Fibroblast of skin of left biceps (primary cell): ENCODE data around the gene MRPL40.

Source experiments
- DNase-seq, 2 experiments: peaks; one replicate each; pipeline ENCODE4 v3.0.0-alpha.2; 2013; ENCODE audit warnings: low read depth in 2 of 2

The MRPL40 gene

DNA sequence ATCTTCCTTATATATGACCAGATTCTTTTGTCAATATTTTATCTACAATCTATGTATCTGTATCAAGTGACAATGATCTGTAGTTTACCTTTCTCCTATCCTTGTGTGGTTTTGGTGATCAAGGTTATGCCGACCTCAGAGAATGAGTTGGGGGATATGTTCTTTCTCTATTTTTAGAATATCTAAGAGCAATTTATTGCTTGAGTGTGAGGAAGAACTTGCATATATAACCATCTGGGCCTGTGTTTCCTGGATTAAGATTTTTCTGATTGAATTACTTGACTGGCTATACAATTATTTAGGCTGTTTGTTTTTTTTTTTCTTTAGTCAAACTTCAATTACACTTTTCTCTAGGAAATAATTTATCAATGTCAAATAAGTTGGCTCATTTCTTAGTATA lies 29.2 kb downstream of the MRPL40 start:
- no peak for DNase-seq

DNA sequence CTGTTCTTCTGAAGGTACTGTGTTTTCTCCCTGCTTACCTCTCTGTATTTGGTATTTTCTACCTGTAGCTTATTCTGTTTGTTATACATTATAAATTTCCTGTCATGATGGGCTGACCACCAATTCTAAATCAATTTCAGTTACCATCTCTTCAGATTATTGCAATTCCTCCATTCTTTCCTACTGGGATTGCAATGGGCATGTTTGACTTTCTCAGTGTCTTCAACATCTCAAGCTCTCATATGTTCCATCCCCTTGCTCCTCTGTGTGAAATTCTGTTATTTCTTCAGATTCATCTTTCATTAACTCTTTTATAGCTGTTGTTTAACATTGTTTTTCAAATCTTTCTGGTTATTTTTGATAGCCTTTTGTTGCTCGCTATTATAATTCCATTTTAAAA lies 30.7 kb downstream of the MRPL40 start:
- no peak for DNase-seq

DNA sequence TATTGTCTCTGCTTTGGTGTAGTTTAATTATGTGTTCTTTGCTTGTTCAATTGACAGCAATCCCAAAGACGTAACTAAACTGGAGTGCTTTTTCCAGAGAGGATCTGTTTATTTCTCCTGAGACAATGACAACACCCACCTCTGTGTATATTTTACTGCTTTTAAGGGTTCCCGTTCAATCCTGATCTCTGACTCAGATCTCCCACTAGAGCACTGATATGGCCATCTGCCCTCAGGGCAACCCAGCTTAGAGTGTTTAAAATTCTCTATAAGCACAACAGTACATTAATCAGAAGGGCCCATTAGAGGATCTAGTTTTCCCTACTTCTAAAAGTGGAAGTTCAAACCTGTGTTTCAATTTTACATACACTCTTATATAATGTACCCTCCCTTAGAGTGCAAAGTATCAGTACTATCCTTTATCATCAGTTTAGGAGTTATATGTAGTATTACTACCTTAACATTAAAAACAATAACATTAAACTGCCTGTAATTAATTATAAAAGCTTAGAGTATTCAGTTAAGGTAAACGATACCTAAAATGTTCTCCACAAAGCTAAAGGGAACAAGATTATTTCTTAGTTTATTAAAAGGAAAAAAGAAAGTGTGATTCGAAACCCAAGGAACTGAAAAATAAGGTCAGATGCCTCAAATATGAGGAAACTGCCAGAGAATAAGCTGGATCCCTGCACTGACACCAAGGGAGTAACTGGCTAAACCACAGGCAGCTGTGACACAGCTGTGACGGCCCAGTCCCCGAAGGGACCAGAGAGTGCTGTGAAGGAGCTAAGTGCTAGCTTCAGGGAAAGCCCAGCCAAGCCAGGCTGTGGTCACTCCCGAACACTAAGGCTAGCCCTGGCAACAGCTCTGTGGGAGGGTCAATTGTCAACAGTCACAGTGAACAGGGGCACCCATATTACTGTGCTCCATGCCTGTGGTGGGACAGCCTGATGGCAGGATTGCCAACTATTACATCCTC lies 31.4 kb downstream of the MRPL40 start:
- no peak for DNase-seq

DNA sequence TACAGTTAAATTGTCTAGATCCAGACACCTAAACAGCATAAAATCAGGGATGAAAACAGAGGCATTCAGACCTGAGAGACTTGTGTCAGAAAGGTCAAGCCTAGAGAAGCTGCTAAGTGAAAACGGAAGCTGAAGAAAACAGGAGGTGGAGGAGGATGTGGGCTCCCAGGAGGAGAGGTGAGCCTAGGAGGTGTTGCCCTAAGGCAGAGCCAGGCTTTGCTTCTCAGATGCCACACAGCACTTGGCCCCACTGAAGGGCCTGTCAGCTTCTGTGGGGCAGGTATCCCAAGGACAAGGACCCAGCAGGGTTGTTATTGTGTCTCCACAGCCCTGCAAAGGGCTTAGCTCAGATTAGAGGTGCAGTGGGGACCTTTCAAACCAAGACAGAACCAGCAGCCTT lies 32.2 kb downstream of the MRPL40 start:
- DNase-seq: no peak

DNA sequence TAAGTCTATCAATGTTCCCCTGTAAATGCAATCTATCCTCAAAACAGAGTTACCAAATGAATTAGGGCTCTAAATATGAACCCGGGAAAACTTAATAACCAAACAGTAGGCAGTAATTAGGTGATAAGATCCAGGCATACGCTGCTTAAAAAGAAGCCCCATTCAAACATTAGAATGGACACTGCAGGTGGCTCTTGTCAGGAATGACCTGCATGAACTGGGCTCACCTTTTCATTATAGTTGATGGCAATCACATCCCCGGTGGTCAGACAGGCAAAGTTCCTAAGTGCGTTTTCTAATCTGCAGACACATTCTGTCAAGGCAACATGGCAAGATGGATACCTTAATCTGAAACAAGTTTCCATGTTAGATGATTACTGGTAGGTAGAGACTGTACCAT lies 32.6 kb downstream of the MRPL40 start:
- no peak for DNase-seq

DNA sequence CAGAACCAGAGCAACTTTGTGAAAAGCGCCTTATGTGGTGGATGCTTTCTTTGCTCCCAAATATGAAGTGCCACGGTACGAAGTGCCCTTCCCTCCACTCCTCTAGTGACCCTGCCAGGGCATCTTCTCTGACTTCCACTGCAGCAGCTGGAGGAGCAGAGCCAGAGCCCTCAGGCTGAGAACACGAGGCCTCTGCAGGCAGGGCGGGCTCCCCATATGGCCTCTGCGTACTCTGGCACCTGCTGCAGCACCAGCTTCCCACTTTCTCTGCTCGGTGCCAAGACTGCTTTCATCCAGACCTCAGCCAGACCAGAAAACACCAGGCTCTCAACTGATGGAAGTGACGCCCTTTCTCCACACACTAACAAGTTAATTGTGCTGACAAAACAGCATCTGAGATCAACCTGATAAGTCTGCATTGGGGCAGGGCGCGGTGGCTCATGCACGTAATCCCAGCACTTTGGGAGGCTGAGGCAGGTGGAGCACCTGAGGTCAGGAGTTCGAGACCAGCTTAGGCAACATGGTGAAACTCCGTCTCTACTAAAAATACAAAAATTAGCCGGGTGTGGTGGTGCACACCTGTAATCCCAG lies 33.9 kb downstream of the MRPL40 start:
- DNase-seq: no peak

DNA sequence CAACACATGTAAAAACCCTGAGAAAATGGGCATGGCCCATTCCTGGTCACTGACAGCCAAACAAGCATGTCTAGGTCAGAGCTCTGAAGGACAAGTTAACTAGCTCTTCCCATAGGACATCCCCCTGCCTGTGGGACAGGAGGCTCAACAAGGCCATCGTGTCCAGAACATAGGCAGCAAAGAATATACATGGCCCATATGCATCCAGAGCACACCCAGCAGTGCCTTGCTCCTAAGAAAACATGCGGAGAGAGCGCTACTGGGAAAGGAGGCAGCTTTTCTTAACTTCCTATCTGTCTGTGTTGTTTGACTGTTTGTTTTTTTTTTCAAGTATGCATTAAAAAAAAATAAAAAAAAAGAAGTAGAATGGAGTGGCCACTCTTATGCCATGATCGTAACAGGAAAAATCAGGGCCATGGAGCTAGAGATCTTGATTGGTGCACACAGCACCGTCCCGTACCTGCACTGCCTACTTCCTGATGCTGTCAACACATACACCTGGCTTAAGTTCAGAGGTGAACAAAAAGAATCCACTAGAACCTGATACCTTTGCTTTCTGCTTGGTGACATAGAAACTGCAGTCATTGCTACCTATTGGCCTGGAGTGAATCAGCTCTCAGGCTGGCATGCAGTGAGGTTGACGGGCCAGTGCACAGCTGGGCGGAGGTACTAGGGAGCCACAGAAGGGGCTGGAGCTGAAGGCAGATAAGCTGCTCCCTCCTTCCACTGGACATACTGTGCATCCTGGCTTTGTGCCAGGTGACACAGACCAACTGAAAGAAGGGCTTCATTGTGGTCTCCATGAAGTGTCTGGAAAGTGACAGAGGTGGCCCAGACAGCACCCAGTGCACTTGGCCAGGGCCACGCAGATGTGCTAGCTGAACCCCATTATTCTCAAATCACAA lies 34.8 kb downstream of the MRPL40 start:
- DNase-seq: no peak

DNA sequence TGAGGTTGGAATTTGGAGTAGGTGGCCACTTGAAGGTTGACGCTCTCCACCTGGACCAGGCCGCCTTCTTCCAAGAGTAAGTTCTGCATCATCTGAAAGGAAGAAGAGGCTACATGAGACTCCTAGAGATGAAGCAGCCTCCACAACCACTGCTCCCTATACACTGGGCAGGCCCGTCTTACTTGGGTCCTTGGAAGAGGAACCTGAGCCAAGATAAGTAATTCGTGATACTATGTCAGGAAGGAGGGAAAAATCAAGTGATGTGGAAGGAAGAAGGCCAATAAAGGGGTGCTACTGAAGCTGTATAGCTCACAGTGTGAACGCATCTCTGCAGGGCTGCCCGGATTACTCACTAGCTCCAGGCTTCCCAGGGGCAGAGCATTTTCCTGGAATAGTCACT lies 35.6 kb downstream of the MRPL40 start:
- no peak for DNase-seq

DNA sequence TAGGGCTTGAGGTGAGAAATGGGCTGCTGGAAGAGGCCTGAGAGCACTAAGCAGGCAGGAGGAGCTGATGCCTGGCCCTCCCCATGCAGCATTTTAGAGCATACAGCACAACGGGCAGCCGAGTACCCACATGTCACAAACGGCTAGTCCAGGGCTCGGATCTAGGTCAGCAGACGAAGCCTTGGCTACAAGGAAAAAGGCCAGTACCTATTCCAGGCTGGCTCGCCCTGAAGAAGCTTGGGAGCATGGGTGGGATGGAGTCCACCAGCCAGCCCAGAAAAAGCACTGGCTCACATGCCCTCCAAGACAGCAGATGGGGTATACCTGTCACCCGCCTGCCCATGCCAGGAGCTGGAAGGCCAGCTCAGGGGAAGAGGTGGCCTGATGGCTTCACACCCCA lies 37.1 kb downstream of the MRPL40 start:
- no peak for DNase-seq

DNA sequence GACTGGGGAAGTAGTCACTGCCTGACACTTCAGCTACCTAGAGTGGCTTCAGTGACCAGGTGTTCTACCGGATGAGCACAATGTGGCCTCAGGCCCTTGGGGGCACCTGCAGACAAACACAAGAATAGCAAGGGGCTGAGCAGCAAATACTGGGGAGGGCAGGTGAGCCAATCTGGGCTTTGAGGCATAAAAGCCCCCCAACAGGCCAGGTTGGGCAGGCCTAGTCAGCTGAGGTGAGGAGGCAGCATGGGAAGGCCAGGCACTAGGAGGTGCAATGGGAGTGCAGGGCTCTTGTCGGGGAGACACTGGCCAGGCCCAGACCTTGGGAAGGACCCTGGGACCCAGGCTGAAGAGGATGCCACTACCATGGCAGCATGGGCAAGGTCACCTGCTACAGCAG lies 37.7 kb downstream of the MRPL40 start:
- no peak for DNase-seq

DNA sequence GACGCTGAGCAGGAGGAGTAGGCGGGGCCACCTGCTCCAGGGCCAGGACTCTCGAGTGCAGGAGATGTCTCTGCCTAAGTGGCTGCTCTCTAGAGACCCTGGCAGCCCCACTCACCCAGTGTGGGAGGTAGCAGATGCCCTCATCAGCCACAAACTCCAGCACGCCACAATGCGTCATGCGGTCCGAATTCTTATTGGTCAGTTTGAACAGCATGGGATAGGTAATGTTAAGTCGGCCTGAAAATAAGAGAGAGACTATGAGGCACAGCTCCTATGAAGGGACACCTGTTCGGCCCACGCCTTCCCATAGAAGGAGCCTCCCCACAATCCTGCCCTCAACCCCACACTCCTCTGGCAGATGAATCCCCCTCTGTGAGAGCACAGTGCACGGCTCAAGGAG lies 39.2 kb downstream of the MRPL40 start:
- no peak for DNase-seq

DNA sequence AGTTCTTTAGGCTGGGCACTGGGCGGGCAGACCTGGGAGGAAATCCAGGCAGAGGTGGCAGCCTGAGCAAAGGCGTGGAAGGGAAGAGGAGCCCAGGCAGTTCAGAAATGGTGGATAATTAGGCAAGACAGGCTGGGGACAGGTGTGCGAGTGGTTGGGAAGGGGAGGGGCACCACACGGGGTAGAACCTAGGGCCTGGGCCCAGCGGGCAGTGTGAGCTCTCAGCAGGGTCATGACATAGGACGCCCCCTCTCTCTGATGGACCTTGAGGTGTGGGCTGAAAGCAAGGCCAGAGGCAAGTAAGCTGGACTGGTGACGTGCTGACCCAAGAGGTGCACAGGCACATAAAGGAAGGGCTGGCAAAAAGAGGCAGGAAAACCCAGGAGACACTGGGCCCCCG lies 39.9 kb downstream of the MRPL40 start:
- no peak for DNase-seq

DNA sequence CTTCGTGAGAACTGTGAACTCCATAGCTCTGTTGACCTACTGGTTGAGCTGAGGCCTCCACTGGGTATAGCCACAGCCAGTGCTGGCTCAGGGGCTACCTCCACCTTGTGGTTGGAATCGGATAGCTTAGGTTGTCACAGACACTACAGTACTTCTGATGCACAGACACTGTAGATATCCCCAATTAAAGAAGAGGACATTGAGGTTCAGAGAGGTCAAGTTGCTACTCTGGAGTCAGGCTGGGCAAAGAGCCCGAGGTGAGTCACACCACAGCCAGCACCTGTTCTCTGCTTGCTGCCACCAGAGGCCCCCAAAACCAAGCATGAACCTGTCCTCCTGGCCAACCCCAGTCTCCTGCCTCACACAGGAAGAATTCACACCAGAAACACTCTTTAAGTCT lies 41.2 kb downstream of the MRPL40 start:
- no peak for DNase-seq

DNA sequence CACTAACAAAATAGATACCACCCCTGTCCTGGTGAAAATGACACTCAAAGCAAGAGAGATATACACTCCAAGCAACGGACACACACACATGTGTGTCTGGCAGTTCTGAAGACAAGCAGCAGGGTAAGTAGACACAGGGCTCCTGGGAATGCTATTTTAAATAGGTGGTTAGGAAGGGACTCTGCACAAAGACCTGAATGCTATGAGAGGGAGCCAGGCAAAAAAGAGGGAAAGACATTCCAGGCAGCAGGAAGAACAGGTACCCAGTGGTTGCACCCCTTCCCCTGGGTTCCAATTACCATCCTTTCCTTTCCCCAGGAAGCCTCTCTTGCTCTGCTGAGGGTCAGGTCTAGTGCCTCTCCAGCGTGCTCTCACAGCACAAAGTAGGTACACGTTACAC lies 43.7 kb downstream of the MRPL40 start:
- DNase-seq: no peak

DNA sequence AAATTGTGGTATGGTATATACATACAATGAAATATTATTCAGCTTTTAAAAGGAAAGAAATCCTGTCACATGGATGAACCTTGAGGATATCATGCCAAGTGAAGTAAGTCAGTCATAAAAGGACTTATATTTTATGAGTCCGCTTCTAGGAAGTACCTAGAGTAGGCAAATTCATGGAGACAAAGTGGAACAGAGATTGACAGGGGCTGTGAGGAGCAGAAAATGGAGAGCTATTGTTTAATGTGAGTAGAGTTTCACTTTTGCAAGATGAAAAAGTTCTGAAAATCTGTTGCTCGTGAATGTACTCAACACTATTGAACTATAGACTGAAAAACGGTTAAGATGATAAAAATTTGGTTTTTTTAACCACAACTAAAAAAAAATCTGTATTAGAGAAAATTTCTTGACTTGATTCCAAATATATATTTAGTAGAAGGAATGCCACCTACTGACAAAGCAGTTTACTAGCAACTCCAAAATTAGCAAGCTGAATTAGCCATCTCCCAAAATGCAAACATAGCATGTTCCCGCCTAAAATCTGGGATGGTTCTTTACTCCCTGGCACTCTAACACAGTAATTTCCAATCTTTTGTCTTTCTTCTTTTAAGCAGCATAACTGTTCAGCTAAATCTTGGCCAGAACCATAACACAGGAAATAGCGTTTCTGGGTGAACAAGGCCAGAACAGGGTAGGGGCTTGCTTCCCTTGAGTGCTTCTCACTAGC lies 45.1 kb downstream of the MRPL40 start:
- DNase-seq: no peak

DNA sequence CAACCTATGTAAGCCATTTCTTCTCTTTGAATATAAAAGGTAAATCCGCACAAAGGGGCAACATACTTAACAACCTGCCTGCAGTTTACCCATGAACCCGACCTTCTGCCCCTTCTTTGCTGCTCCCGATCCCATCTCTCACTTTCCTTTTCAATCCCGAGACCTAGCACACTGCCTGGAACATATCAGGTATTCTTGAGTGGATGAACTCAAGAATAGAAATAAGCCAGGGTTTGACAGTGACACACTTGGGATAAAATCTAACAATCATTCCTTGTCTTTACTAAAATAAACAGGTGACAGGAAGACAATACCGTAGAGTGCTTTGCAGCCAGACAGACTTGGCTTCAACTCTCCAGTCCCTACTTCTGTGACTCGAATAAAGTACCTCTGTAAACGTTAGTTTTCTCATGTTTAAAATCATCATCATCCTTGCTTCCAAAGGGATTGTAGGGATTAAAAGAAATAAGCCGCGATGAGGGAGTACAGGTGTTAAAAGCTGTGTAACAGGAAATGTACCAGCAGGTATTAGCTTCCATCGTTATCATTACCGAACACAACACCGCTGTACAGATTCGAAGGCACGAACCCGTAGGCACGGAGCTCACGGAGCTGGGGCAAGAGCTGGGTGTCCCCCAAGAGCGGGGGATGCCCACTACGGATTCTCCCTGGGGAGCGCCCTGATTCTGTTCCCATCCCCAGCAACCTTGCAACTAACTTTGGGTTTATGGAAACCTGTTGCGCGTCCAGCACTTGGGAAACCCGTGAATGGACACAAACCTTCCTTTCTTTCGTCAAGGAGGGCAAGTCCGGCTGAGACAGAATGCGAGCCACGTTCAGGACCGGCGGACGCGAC lies 45.9 kb downstream of the MRPL40 start:
- DNase-seq: no peak

DNA sequence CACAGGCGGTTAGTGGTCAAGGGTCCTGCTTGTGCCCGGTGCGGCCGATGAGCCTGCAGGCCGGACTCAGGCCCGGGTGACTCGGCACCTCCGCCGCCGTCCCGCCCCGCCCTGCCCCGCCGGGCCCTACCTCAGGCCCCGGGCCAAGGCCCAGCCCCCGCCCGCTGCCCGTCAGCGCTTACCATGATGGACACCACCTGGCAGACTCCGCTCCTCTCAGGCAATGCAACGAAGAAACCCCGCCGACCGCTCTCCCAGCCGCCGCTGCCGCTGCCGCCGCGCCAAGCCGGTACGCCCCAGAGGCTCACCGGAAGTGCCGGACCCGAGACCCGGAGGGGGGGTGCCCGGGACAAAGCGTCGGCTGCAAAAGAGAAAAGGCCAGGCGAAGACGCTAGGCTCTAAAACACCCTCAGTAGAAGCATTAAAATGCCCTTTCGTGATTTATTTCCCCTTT lies 46.6 kb downstream of the MRPL40 start, which contains the start of gene UFD1:
TSS of gene UFD1 (minus strand) at position 293 of the 454 bp plus-strand sequence. CDS start at position 185, 108 bp downstream.
- DNase-seq: peak; percentile 40 to 51

DNA sequence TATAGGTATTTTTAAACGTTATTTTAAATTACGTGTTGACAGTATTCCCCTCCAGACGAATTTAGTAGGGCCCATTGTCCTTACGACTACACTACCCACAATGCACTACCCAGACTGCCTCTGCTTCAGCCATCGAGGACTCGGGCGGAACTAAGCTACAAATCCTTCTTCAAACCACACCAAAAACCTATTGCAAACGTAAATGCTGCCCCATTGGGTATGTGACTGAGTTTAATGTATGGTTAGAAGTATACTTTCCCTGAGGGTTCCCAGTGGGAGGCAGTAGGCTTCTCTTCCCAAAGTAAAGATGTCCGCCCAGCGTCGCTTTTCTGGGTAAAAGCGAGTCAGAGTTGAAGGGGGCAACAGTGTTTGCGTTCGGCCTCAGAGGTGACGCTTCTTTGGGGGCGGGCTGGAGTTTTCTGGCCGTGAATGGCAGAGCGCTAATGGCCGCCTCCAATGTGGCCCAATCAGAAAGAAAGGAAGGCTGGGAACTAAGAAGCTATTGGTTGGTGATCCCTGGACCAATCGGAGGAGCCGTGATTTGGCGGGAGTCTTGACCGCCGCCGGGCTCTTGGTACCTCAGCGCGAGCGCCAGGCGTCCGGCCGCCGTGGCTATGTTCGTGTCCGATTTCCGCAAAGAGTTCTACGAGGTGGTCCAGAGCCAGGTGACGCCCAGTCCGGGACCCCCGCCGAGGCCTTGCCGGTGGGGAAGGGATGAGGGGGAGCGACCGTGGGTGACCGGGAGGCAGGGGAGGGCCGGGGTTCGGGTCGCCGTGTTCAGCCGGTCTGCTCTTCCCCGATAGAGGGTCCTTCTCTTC lies 47.2 kb downstream of the MRPL40 start, which contains the start of gene CDC45:
TSS of gene CDC45 (plus strand) at position 566 of the 818 bp plus-strand sequence. CDS start at position 615, 49 bp downstream.
- peak; percentile 94 to 96 for DNase-seq

DNA sequence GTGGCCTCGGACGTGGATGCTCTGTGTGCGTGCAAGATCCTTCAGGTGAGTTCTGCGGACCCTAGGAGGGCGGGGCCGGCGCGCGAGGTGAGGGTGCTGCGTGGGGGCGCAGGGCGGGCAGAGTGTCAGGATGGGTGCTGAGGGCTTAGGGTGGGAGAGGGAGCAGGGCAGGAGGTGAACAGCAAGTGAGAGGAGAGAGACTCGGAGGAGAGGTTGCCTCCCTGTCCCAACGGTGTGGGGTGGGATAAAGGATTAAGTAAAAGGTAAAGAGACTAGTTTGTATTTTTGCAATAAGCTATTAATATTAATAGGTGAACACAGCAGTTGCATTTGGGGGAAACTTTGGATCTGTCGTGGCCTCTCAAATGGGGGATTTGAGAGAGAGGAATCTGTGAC lies 47.8 kb downstream of the MRPL40 start:
- no peak for DNase-seq
